A549 (cell line): ENCODE results near the gene OTULINL.

Experiments
- CBX8 ChIP-seq: fragments of 200-600 bp; sonication (generic); IDR thresholded peaks from 2 replicates; pipeline ENCODE4 v1.6.1; 2016
- CTCF ChIP-seq: fragments of >200 bp; sonication (Bioruptor Twin); formaldehyde crosslinking; IDR thresholded peaks from 3 replicates; pipeline ENCODE4 v1.5.1; 2016
- E2F6 ChIP-seq: IDR thresholded peaks from 2 replicates; pipeline ENCODE4 v1.6.1; 2012; ENCODE audit warnings: low read depth, borderline replicate concordance
- ESRRA ChIP-seq: fragments of 150-350 bp; IDR thresholded peaks from 2 replicates; pipeline ENCODE4 v1.6.1; 2014; ENCODE audit warnings: mild to moderate bottlenecking, low read length, borderline replicate concordance
- FOSL2 ChIP-seq, 2 experiments: fragments of 450-650 bp in 1 of 2; fragments of >200 bp in 1 of 2; sonication (Bioruptor Twin) in 1 of 2; formaldehyde crosslinking; IDR thresholded peaks; 2 replicates each; pipeline versions ENCODE4 v1.5.0 to v1.6.1; 2016 to 2020; ENCODE audit warnings: mild to moderate bottlenecking in 1 of 2, moderate library complexity in 1 of 2
- HMGXB4 ChIP-seq: fragments of 250-450 bp; sonication (Bioruptor Pico); IDR thresholded peaks from 2 replicates; pipeline ENCODE4 v1.5.0; 2021; ENCODE audit warnings: mild to moderate bottlenecking, moderate library complexity, borderline replicate concordance
- PBX3 ChIP-seq: IDR thresholded peaks from 2 replicates; pipeline ENCODE4 v1.6.1; 2012
- POLR2A ChIP-seq: IDR thresholded peaks from 2 replicates; pipeline ENCODE4 v1.6.1; 2012; ENCODE audit warnings: mild to moderate bottlenecking, low read length
- RAD21 ChIP-seq, 2 experiments: fragments of >200 bp in 1 of 2; sonication (Bioruptor Twin) in 1 of 2; formaldehyde crosslinking in 1 of 2; IDR thresholded peaks in 1 of 2; conservative IDR thresholded peaks in 1 of 2; 2 replicates in 1 of 2; 3 replicates in 1 of 2; pipeline ENCODE4 v1.6.1; 2012 to 2018; ENCODE audit warnings: inconsistent platforms in 1 of 2
- RCOR1 ChIP-seq: fragments of 150-350 bp; IDR thresholded peaks from 2 replicates; pipeline ENCODE4 v1.6.1; 2014; ENCODE audit warnings: antibody characterized with exemption, low read length, low read depth
- REST ChIP-seq: fragments of 200-600 bp; sonication (generic); IDR thresholded peaks from 2 replicates; pipeline ENCODE4 v1.6.1; 2016; ENCODE audit warnings: antibody characterized with exemption, mild to moderate bottlenecking, moderate library complexity
- ZC3H11A ChIP-seq: fragments of 450-650 bp; IDR thresholded peaks from 2 replicates; pipeline ENCODE4 v1.6.1; 2014; ENCODE audit warnings: antibody characterized with exemption, mild to moderate bottlenecking
- ZFP36 ChIP-seq: fragments of 450-650 bp; IDR thresholded peaks from 2 replicates; pipeline ENCODE4 v1.6.1; 2014; ENCODE audit warnings: borderline replicate concordance; ENCODE audit not compliant: partially characterized antibody

GRCh38 chr5:14577971-14578370 lies 3.6 kb upstream of the OTULINL start:
- TF ChIP-seq CTCF (no peak), ZC3H11A (no peak), E2F6 (no peak), FOSL2 (IDR thresholded peaks at IDR 0.05) (no peak), FOSL2 (CRISPR knock-in tag; IDR thresholded peaks at IDR 0.05) (no peak), CBX8 (no peak), ESRRA (no peak), ZFP36 (no peak), POLR2A (no peak), REST (no peak), PBX3 (no peak), RAD21 (conservative IDR thresholded peaks at IDR 0.05 in 1 of 2, IDR thresholded peaks at IDR 0.05 in 1 of 2) (no peak), RCOR1 (no peak), HMGXB4 (CRISPR knock-in tag) (no peak)
